CD4-positive, alpha-beta memory T cell (primary cell): ENCODE results near the gene DTNA. TPM values are rescaled to one million over a fixed set of nuclear protein-coding genes. Genes with fewer than 3 reads are reported as not detected.

Experiments used
- CTCF ChIA-PET: fragments of 350-600 bp; sonication (Branson Sonifier 250); formaldehyde crosslinking; loops from one replicate; lab custom pipeline; 2021; ENCODE audit warnings: inconsistent platforms; ENCODE audit not compliant: partially characterized antibody; lab: Charles Lee
- POLR2A ChIA-PET: fragments of 350-600 bp; sonication (Branson Sonifier 250); formaldehyde crosslinking; loops from one replicate; lab custom pipeline; 2021; ENCODE audit not compliant: partially characterized antibody; lab: Charles Lee
- DNase-seq, 5 donors: peaks; one replicate each; pipeline versions ENCODE4 v3.0.0 to v3.0.0-alpha.2; 2020 to 2022; ENCODE audit warnings: mixed read lengths in 1 of 5
- H3K27ac ChIP-seq: one replicate; pipeline ENCODE4 v1.7.0; 2013; ENCODE audit warnings: low read depth, low read length
- H3K27me3 ChIP-seq: 2 replicates; pipeline ENCODE4 v1.7.0; 2013; ENCODE audit warnings: mild to moderate bottlenecking, low read length, moderate library complexity; ENCODE audit not compliant: insufficient read depth
- H3K36me3 ChIP-seq: 2 replicates; pipeline ENCODE4 v1.7.0; 2013; ENCODE audit warnings: mild to moderate bottlenecking, low read length, moderate library complexity; ENCODE audit not compliant: insufficient read depth
- H3K4me1 ChIP-seq: 2 replicates; pipeline ENCODE4 v1.7.0; 2013; ENCODE audit warnings: mild to moderate bottlenecking, low read length, moderate library complexity; ENCODE audit not compliant: insufficient read depth
- H3K4me3 ChIP-seq, 2 donors: one replicate each; pipeline ENCODE4 v1.7.0; 2013; ENCODE audit warnings: low read length in 2 of 2, mild to moderate bottlenecking in 1 of 2
- H3K9me3 ChIP-seq, 2 donors: one replicate each; pipeline ENCODE4 v1.7.0; 2013; ENCODE audit warnings: low read length in 2 of 2, control low read depth in 1 of 2; ENCODE audit not compliant: control insufficient read depth in 1 of 2
- H3K27ac Mint-ChIP-seq, 7 donors: one replicate each; pipeline ENCODE4 v1.8.0; 2020 to 2021; ENCODE audit warnings: mixed read lengths in 7 of 7, mild to moderate bottlenecking in 6 of 7, inconsistent platforms in 3 of 7, moderate library complexity in 3 of 7
- H3K27me3 Mint-ChIP-seq, 2 donors: one replicate each; pipeline ENCODE4 v1.8.0; 2020 to 2021; ENCODE audit warnings: mixed read lengths in 2 of 2
- H3K36me3 Mint-ChIP-seq, 2 donors: one replicate each; pipeline ENCODE4 v1.8.0; 2020 to 2021; ENCODE audit warnings: mixed read lengths in 2 of 2, inconsistent platforms in 1 of 2, mild to moderate bottlenecking in 1 of 2
- H3K4me1 Mint-ChIP-seq, 4 donors: one replicate each; pipeline ENCODE4 v1.8.0; 2020 to 2021; ENCODE audit warnings: mixed read lengths in 4 of 4, mild to moderate bottlenecking in 1 of 4
- H3K4me3 Mint-ChIP-seq, 8 donors: one replicate each; pipeline ENCODE4 v1.8.0; 2020 to 2021; ENCODE audit warnings: mixed read lengths in 8 of 8, mild to moderate bottlenecking in 7 of 8, moderate library complexity in 6 of 8, inconsistent platforms in 3 of 8
- H3K9me3 Mint-ChIP-seq, 8 donors: one replicate each; pipeline ENCODE4 v1.8.0; 2020 to 2021; ENCODE audit warnings: mixed read lengths in 8 of 8, mild to moderate bottlenecking in 5 of 8, inconsistent platforms in 3 of 8, moderate library complexity in 1 of 8
- intact Hi-C: fragments of 100-400 bp; cut with micrococcal nuclease; formaldehyde crosslinking; loops from one replicate; pipeline ENCODE4 v1.15.1; 2023
- polyA plus RNA-seq, 2 donors: library from polyadenylated mRNA; unstranded; fragments of 300-500 nt; fragmentation: Illumina TruSeq; gene quantifications; one replicate each; pipeline ENCODE4 v1.2.3, GENCODE V29; 2021
- total RNA-seq, 2 experiments: library from RNA; stranded (reverse); gene quantifications; one replicate each; pipeline ENCODE4 v1.2.3, GENCODE V29; 2021

Gene DTNA
- total and polyA plus RNA-seq, 4 experiments from 2014 or later: 0.58 TPM; not detected in 3

GRCh38 chr18:34837769-34838272 is 127.7 kb downstream of the DTNA start:
- CTCF ChIA-PET: no interaction called here

GRCh38 chr18:34838669-34839068 is 128.6 kb downstream of the DTNA start:
- H3K36me3 Mint-ChIP-seq: no peaks in the 10 kb centered on the region
- no peaks in the 10 kb centered on the region for H3K36me3 ChIP-seq
- H3K4me1 ChIP-seq: no peaks in the 10 kb centered on the region
- H3K9me3 ChIP-seq: no peaks in the 10 kb centered on the region
- peaks cover 0 to 1% of the 10 kb centered on the region in 2 donors for H3K27me3 Mint-ChIP-seq
- no peak for DNase-seq
- no peak overlapping the region for H3K27ac ChIP-seq
- no peaks in the 10 kb centered on the region for H3K4me1 Mint-ChIP-seq
- intact Hi-C loops: no loop called here
- H3K4me3 Mint-ChIP-seq: no peak overlapping the region
- no peak overlapping the region for H3K27ac Mint-ChIP-seq
- peaks cover 0 to 7% (median 0%) of the 10 kb centered on the region in 8 donors for H3K9me3 Mint-ChIP-seq
- H3K4me3 ChIP-seq: no peak overlapping the region
- POLR2A ChIA-PET: no interaction called here
- no peaks in the 10 kb centered on the region for H3K27me3 ChIP-seq
- CTCF ChIA-PET: no interaction called here

More at GRCh38 chr18:34837769-34838272, 127.7 kb downstream of the DTNA start:
- intact Hi-C loops: no loop called here
- Mint-ChIP-seq H3K4me3 (no peak overlapping the region), H3K36me3 (no peaks in the 10 kb centered on the region), H3K4me1 (no peaks in the 10 kb centered on the region), H3K9me3 (peaks cover 0 to 3% (median 0%) of the 10 kb centered on the region in 8 donors), H3K27me3 (peaks cover 0 to 1% of the 10 kb centered on the region in 2 donors), H3K27ac (no peak overlapping the region)
- Histone ChIP-seq H3K27ac (no peak overlapping the region), H3K4me1 (no peaks in the 10 kb centered on the region), H3K36me3 (no peaks in the 10 kb centered on the region), H3K4me3 (no peak overlapping the region), H3K9me3 (no peaks in the 10 kb centered on the region), H3K27me3 (no peaks in the 10 kb centered on the region)
- POLR2A ChIA-PET: no interaction called here
- DNase-seq: no peak

GRCh38 chr18:34840256-34840826 is 130.2 kb downstream of the DTNA start:
- H3K4me3 Mint-ChIP-seq: no peak overlapping the region
- POLR2A ChIA-PET: no interaction called here
- DNase-seq: no peak

GRCh38 chr18:34841891-34842290 is 131.8 kb downstream of the DTNA start:
- no peak for DNase-seq
- Mint-ChIP-seq H3K27ac (no peak overlapping the region), H3K4me3 (no peak overlapping the region), H3K36me3 (no peaks in the 10 kb centered on the region), H3K9me3 (peaks cover 0 to 5% (median 0%) of the 10 kb centered on the region in 8 donors), H3K27me3 (peaks cover 0 to 3% of the 10 kb centered on the region in 2 donors), H3K4me1 (no peaks in the 10 kb centered on the region)
- no peak overlapping the region for H3K27ac ChIP-seq
- no peaks in the 10 kb centered on the region for H3K36me3 ChIP-seq
- no peak overlapping the region for H3K4me3 ChIP-seq
- intact Hi-C loops: no loop called here
- H3K27me3 ChIP-seq: no peaks in the 10 kb centered on the region
- H3K9me3 ChIP-seq: no peaks in the 10 kb centered on the region
- CTCF ChIA-PET: no interaction called here
- H3K4me1 ChIP-seq: no peaks in the 10 kb centered on the region
- POLR2A ChIA-PET: no interaction called here

More at GRCh38 chr18:34840256-34840826, 130.2 kb downstream of the DTNA start:
- Mint-ChIP-seq H3K27me3 (peaks cover 0 to 3% of the 10 kb centered on the region in 2 donors), H3K4me1 (no peaks in the 10 kb centered on the region), H3K36me3 (no peaks in the 10 kb centered on the region), H3K9me3 (peaks cover 0 to 7% (median 0%) of the 10 kb centered on the region in 8 donors), H3K27ac (no peak overlapping the region)
- Histone ChIP-seq H3K27ac (no peak overlapping the region), H3K27me3 (no peaks in the 10 kb centered on the region), H3K4me1 (no peaks in the 10 kb centered on the region), H3K36me3 (no peaks in the 10 kb centered on the region), H3K9me3 (no peaks in the 10 kb centered on the region), H3K4me3 (no peak overlapping the region)
- intact Hi-C loops: no loop called here
- CTCF ChIA-PET: no interaction called here

- H3K27me3 Mint-ChIP-seq: peaks cover 3 to 4% of the 10 kb centered on the region in 2 donors
These were observed 134.0 kb downstream of the DTNA start for GRCh38 chr18:34844072-34844471.

GRCh38 chr18:34844732-34845459 is 134.8 kb downstream of the DTNA start:
- H3K36me3 Mint-ChIP-seq: no peaks in the 10 kb centered on the region
- no peak overlapping the region for H3K4me3 ChIP-seq
- H3K27me3 ChIP-seq: no peaks in the 10 kb centered on the region
- H3K27me3 Mint-ChIP-seq: peaks cover 3 to 4% of the 10 kb centered on the region in 2 donors
- H3K9me3 ChIP-seq: no peaks in the 10 kb centered on the region
- no peak overlapping the region for H3K27ac ChIP-seq
- ChIA-PET POLR2A (no interaction called here), CTCF (no interaction called here)
- intact Hi-C loops: no loop called here
- H3K36me3 ChIP-seq: no peaks in the 10 kb centered on the region
- no peak overlapping the region for H3K27ac Mint-ChIP-seq
- no peaks in the 10 kb centered on the region for H3K4me1 ChIP-seq
- no peaks in the 10 kb centered on the region for H3K4me1 Mint-ChIP-seq
- peaks cover 0 to 5% (median 0%) of the 10 kb centered on the region in 8 donors for H3K9me3 Mint-ChIP-seq
- DNase-seq: no peak
- no peak overlapping the region for H3K4me3 Mint-ChIP-seq

More at GRCh38 chr18:34844072-34844471, 134.0 kb downstream of the DTNA start:
- Mint-ChIP-seq H3K4me3 (no peak overlapping the region), H3K27ac (no peak overlapping the region), H3K4me1 (no peaks in the 10 kb centered on the region), H3K9me3 (peaks cover 0 to 5% (median 0%) of the 10 kb centered on the region in 8 donors), H3K36me3 (no peaks in the 10 kb centered on the region)
- DNase-seq: no peak
- no peaks in the 10 kb centered on the region for H3K4me1 ChIP-seq
- H3K4me3 ChIP-seq: no peak overlapping the region
- CTCF ChIA-PET: no interaction called here
- no peaks in the 10 kb centered on the region for H3K27me3 ChIP-seq
- POLR2A ChIA-PET: no interaction called here
- intact Hi-C loops: no loop called here
- H3K9me3 ChIP-seq: no peaks in the 10 kb centered on the region
- H3K36me3 ChIP-seq: no peaks in the 10 kb centered on the region
- no peak overlapping the region for H3K27ac ChIP-seq

- Histone ChIP-seq H3K4me1 (no peaks in the 10 kb centered on the region), H3K9me3 (no peaks in the 10 kb centered on the region), H3K27ac (no peak overlapping the region), H3K36me3 (no peaks in the 10 kb centered on the region), H3K27me3 (no peaks in the 10 kb centered on the region), H3K4me3 (no peak overlapping the region)
- Mint-ChIP-seq H3K9me3 (peaks cover 0 to 5% (median 0%) of the 10 kb centered on the region in 8 donors), H3K36me3 (no peaks in the 10 kb centered on the region), H3K4me1 (no peaks in the 10 kb centered on the region), H3K27me3 (peaks cover 4 to 7% of the 10 kb centered on the region in 2 donors), H3K4me3 (no peak overlapping the region), H3K27ac (no peak overlapping the region)
- ChIA-PET POLR2A (no interaction called here), CTCF (no interaction called here)
- no peak for DNase-seq
- intact Hi-C loops: no loop called here
These were observed 137.3 kb downstream of the DTNA start for GRCh38 chr18:34847408-34847807.
